Subcutaneous abdominal adipose tissue (tissue), 5 donors: ENCODE results near the gene TIMP1.

Source experiments
- H3K27ac ChIP-seq: one replicate; pipeline ENCODE4 v1.7.0; 2013; ENCODE audit warnings: low read depth, mild to moderate bottlenecking, inconsistent platforms, low read length, moderate library complexity
- H3K27me3 ChIP-seq, 5 donors: one replicate each; pipeline ENCODE4 v1.7.0; 2013; ENCODE audit warnings: low read length in 5 of 5, inconsistent platforms in 1 of 5; ENCODE audit not compliant: control insufficient read depth in 5 of 5, insufficient read depth in 4 of 5
- H3K36me3 ChIP-seq, 5 donors: one replicate each; pipeline ENCODE4 v1.7.0; 2013; ENCODE audit warnings: low read length in 5 of 5; ENCODE audit not compliant: control insufficient read depth in 5 of 5, insufficient read depth in 5 of 5
- H3K4me1 ChIP-seq, 5 donors: one replicate each; pipeline ENCODE4 v1.7.0; 2013; ENCODE audit warnings: low read length in 5 of 5, mild to moderate bottlenecking in 3 of 5, moderate library complexity in 1 of 5; ENCODE audit not compliant: control insufficient read depth in 5 of 5, insufficient read depth in 5 of 5
- H3K4me3 ChIP-seq, 5 donors: one replicate each; pipeline ENCODE4 v1.7.0; 2013; ENCODE audit warnings: low read length in 5 of 5, low read depth in 1 of 5
- H3K9ac ChIP-seq, 5 donors: one replicate each; pipeline ENCODE4 v1.7.0; 2013; ENCODE audit warnings: low read length in 5 of 5, mild to moderate bottlenecking in 4 of 5, moderate library complexity in 3 of 5
- H3K9me3 ChIP-seq, 5 donors: one replicate each; pipeline ENCODE4 v1.7.0; 2013; ENCODE audit warnings: low read length in 5 of 5; ENCODE audit not compliant: control insufficient read depth in 5 of 5
- donor health status: healthy.
- donor health status: healthy.
- donor health status: healthy.
- donor health status: healthy.
- donor health status: healthy.

Gene TIMP1

DNA sequence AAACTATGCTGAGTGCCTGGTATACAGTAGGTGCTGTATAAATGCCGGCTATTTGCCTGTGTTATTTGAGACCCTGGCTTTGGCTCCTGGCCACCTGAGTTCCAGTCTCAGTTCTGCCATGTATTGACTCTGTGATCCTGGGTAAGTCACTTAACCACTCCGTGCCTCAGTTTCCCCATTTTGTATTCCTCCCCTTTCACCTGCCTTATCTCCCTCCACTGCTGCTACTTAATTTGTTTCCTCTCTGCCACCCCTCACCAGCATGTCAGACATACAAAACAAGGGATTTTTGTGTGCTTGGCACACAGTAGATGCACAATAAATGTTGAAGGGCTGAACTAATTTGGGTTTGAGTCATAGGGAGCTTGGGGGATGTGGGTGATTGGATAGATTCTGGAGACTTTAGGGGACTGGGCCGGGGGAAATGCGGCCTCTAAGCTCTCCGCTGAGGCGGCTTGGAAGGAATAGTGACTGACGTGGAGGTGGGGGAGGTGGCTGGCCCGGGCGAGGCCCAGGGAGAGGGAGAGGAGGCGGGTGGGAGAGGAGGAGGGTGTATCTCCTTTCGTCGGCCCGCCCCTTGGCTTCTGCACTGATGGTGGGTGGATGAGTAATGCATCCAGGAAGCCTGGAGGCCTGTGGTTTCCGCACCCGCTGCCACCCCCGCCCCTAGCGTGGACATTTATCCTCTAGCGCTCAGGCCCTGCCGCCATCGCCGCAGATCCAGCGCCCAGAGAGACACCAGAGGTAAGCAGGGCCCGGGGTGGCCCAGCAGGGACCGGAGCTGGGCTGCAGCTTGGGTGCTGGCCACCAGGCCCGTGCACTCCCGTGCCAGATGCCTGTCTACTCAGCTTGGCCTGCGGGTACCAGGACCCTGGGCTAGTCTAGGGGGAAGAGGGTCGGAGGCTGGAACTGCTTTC, at the start of gene TIMP1:
TIMP1 (plus strand) TSS at position 706 of the 917 bp plus-strand sequence. CDS start 980 bp downstream, outside the sequence.
- no peaks in the 10 kb centered on the region for H3K9me3 ChIP-seq
- H3K27me3 ChIP-seq = peaks cover 12 to 33% (median 21%) of the 10 kb centered on the region in 5 donors
- peaks cover 0 to 8% (median 0%) of the 10 kb centered on the region in 5 donors for H3K36me3 ChIP-seq
- H3K4me3 ChIP-seq = peak within 1 kb of the TSS; percentile 13 to 62 (median 50)
- H3K27ac ChIP-seq = peak within 1 kb of the TSS; percentile 7
- peaks cover 0 to 7% (median 0%) of the 10 kb centered on the region in 5 donors for H3K4me1 ChIP-seq
- peak within 1 kb of the TSS in 2 of 5 donors; percentile 7 to 33 for H3K9ac ChIP-seq

DNA sequence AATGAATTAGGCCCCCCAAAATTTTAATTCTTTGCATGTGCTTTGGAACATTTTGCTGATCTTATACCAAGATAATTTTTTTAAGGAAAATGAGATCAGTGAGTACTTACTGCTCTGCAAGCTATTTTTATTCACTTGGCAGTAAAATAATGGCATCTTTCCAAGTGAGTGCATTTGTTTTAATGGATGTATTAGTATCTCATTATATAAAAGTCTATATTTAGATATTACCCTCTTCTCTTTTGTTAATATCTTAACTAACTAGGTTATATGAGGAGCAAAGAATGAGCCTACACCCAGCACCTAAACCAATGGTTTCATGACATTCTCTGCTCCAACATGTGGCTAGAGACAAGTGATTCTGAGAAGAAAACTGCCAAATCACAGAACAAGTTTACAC, 42.4 kb upstream of the TIMP1 start:
- H3K4me3 ChIP-seq = no peak overlapping the region
- H3K27ac ChIP-seq = peak overlapping the region; percentile 41
- H3K27me3 ChIP-seq = peaks cover 0 to 3% (median 0%) of the 10 kb centered on the region in 5 donors
- no peaks in the 10 kb centered on the region for H3K36me3 ChIP-seq
- no peak overlapping the region for H3K9ac ChIP-seq
- H3K9me3 ChIP-seq = peaks cover 0 to 5% (median 0%) of the 10 kb centered on the region in 5 donors
- H3K4me1 ChIP-seq = peaks cover 0 to 10% (median 4%) of the 10 kb centered on the region in 5 donors

GRCh38 chrX:47540754-47541538, 41.3 kb upstream of the TIMP1 start:
- Histone ChIP-seq H3K9ac (peak overlapping the region in 2 of 5 donors; percentile 1 to 5), H3K27me3 (peaks cover 0 to 3% (median 0%) of the 10 kb centered on the region in 5 donors), H3K4me1 (peaks cover 0 to 10% (median 4%) of the 10 kb centered on the region in 5 donors), H3K27ac (peak overlapping the region; percentile 83), H3K9me3 (peaks cover 0 to 5% (median 0%) of the 10 kb centered on the region in 5 donors), H3K36me3 (no peaks in the 10 kb centered on the region), H3K4me3 (no peak overlapping the region)

- Histone ChIP-seq H3K36me3 (no peaks in the 10 kb centered on the region), H3K4me3 (no peak overlapping the region), H3K27ac (no peak overlapping the region), H3K4me1 (peaks cover 0 to 10% (median 4%) of the 10 kb centered on the region in 5 donors), H3K9me3 (no peaks in the 10 kb centered on the region), H3K27me3 (peaks cover 0 to 3% (median 0%) of the 10 kb centered on the region in 5 donors), H3K9ac (no peak overlapping the region)
These were observed 38.7 kb upstream of the TIMP1 start for GRCh38 chrX:47543496-47543895.

- Histone ChIP-seq H3K4me3 (peak overlapping the region; percentile 48 to 71 (median 62)), H3K9me3 (peaks cover 0 to 4% (median 0%) of the 10 kb centered on the region in 5 donors), H3K9ac (peak overlapping the region in 4 of 5 donors; percentile 7 to 74 (median 71)), H3K4me1 (peaks cover 0 to 13% (median 3%) of the 10 kb centered on the region in 5 donors), H3K27me3 (no peaks in the 10 kb centered on the region), H3K36me3 (no peaks in the 10 kb centered on the region), H3K27ac (peak overlapping the region; percentile 83)
These were observed 26.1 kb upstream of the TIMP1 start for GRCh38 chrX:47556045-47556623.

GRCh38 chrX:47558436-47558835, 23.8 kb upstream of the TIMP1 start:
- H3K27me3 ChIP-seq = no peaks in the 10 kb centered on the region
- no peak overlapping the region for H3K27ac ChIP-seq
- H3K36me3 ChIP-seq = peaks cover 0 to 7% (median 7%) of the 10 kb centered on the region in 5 donors
- H3K9me3 ChIP-seq = peaks cover 0 to 5% (median 0%) of the 10 kb centered on the region in 5 donors
- H3K9ac ChIP-seq = no peak overlapping the region
- H3K4me1 ChIP-seq = peaks cover 3 to 28% (median 12%) of the 10 kb centered on the region in 5 donors
- no peak overlapping the region for H3K4me3 ChIP-seq

GRCh38 chrX:47560179-47560933, 21.9 kb upstream of the TIMP1 start:
- Histone ChIP-seq H3K9me3 (peaks cover 0 to 5% (median 0%) of the 10 kb centered on the region in 5 donors), H3K4me3 (peak overlapping the region; percentile 48 to 80 (median 77)), H3K4me1 (peaks cover 3 to 28% (median 12%) of the 10 kb centered on the region in 5 donors), H3K9ac (peak overlapping the region; percentile 41 to 78 (median 55)), H3K27me3 (no peaks in the 10 kb centered on the region), H3K36me3 (peaks cover 0 to 26% (median 20%) of the 10 kb centered on the region in 5 donors), H3K27ac (peak overlapping the region; percentile 84)

DNA sequence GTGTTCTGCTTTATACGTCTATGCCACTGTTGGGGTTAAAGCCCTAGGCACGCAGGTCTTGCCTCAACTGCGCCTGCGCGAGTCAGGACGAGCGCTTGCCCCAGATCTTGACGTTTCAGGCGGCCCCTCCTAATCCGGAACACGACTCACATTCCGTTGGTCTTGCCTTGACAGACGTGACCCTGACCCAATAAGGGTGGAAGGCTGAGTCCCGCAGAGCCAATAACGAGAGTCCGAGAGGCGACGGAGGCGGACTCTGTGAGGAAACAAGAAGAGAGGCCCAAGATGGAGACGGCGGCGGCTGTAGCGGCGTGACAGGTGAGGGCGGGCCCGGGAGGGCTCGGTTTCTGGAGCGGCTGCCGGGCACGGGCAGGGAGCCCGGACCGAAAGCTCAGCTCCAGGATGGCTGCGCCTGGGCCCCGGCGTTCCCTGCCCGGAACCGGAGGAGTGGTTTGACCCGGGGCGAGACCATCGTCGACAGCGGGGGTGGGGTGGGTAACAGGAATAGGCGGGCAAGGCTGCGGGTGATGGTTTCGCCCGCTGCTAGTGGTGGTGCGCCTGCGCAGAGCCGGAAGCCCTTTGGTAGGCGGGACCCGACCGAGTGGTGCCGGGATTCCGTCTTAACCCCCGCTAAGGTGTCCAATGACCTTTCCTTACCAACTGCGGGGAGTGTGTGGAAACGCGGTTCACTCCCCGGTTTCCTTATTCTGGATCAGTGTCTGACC, 21.1 kb upstream of the TIMP1 start, which contains the start of gene ARAF:
ARAF (plus strand) TSS at position 272 of the 725 bp plus-strand sequence. CDS start 1,763 bp downstream, outside the sequence.
- peaks cover 0 to 26% (median 20%) of the 10 kb centered on the region in 5 donors for H3K36me3 ChIP-seq
- H3K9ac ChIP-seq = peak within 1 kb of the TSS; percentile 41 to 78 (median 70)
- H3K27me3 ChIP-seq = no peaks in the 10 kb centered on the region
- H3K27ac ChIP-seq = peak within 1 kb of the TSS; percentile 84
- peaks cover 0 to 5% (median 0%) of the 10 kb centered on the region in 5 donors for H3K9me3 ChIP-seq
- peak within 1 kb of the TSS; percentile 60 to 83 (median 77) for H3K4me3 ChIP-seq
- peaks cover 3 to 28% (median 12%) of the 10 kb centered on the region in 5 donors for H3K4me1 ChIP-seq
